Measurements from ENCODE around the gene TAP1.
"Not testable (repeated sequence)": the region's sequence is repeated elsewhere in the genome, so short reads cannot be mapped to it uniquely, and the experiment has no call there.

The TAP1 gene

GRCh38 chr6:32853541-32854375, at the start of gene TAP1, which contains the start of gene PSMB9:
TAP1 (minus strand) TSS chr6:32853704; CDS start chr6:32853636, 68 bp downstream.
PSMB9 (plus strand) TSS chr6:32854192; CDS start chr6:32854230, 38 bp downstream.
- DNase-seq: peak; percentile 70

- no peak for DNase-seq
These were observed 41.5 kb upstream of the TAP1 start for GRCh38 chr6:32895006-32895345.

- peak; percentile 93 for DNase-seq
These were observed 40.8 kb upstream of the TAP1 start for GRCh38 chr6:32894085-32895005.

GRCh38 chr6:32890831-32891230, 37.3 kb upstream of the TAP1 start:
- DNase-seq: no peak

- no peak for DNase-seq
These were observed 36.0 kb upstream of the TAP1 start for GRCh38 chr6:32889533-32889932.

- no peak for DNase-seq
These were observed 35.1 kb upstream of the TAP1 start for GRCh38 chr6:32888576-32888975.

- no peak for DNase-seq
These were observed 34.1 kb upstream of the TAP1 start for GRCh38 chr6:32887616-32888015.

- DNase-seq: no peak
These were observed 33.3 kb upstream of the TAP1 start for GRCh38 chr6:32886681-32887383.

GRCh38 chr6:32885698-32886286, 32.3 kb upstream of the TAP1 start:
- peak; percentile 68 for DNase-seq

GRCh38 chr6:32883789-32884188, 30.3 kb upstream of the TAP1 start:
- DNase-seq: no peak

GRCh38 chr6:32882879-32883250, 29.4 kb upstream of the TAP1 start:
- no peak for DNase-seq

- DNase-seq: not testable (repeated sequence)
These were observed 27.5 kb upstream of the TAP1 start for GRCh38 chr6:32880962-32881361.

GRCh38 chr6:32879691-32880090, 26.2 kb upstream of the TAP1 start:
- DNase-seq: no peak

GRCh38 chr6:32876603-32877002, 23.1 kb upstream of the TAP1 start:
- no peak for DNase-seq

GRCh38 chr6:32873947-32874346, 20.4 kb upstream of the TAP1 start:
- DNase-seq: not testable (repeated sequence)

GRCh38 chr6:32868257-32868788, 14.8 kb upstream of the TAP1 start:
- peak; percentile 52 for DNase-seq

- DNase-seq: no peak
These were observed 14.2 kb upstream of the TAP1 start for GRCh38 chr6:32867554-32868256.

GRCh38 chr6:32867022-32867477, 13.5 kb upstream of the TAP1 start:
- DNase-seq: no peak

- DNase-seq: no peak
These were observed 12.4 kb upstream of the TAP1 start for GRCh38 chr6:32865724-32866443.

- DNase-seq: no peak
These were observed 9.2 kb upstream of the TAP1 start for GRCh38 chr6:32862725-32863124.

- no peak for DNase-seq
These were observed 7.2 kb upstream of the TAP1 start for GRCh38 chr6:32860674-32861073.

All from NCI-H146 (cell line).